HG03558 (cell line): ENCODE results near the gene EXOC1L.

Experiments
- ATAC-seq: cut with Tn5 transposase; IDR thresholded peaks from one replicate; pipeline ENCODE4 v1.9.1; 2021; ENCODE audit warnings: moderate number of reproducible peaks; ENCODE audit not compliant: unreplicated experiment; ENCODE audit errors: extremely low read depth

EXOC1L gene

DNA sequence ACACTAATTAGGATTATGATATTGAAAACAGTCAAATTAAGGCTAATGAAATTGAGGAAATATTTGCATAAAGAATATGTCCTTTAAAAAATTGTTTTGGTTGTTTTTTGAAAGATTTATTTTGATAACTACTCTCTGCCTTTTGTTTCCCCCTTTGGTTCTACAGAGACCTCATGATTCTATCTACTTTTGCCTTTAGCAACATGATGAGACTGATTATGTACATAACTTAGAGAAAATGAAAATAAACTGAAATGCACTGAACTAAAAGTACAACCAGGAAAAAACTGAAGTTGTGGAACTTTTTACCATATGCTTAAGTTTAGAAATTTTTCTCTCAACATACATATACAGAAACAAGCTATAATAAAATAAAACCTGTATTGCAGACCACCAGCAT lies 55.2 kb downstream of the EXOC1L start:
- ATAC-seq: no peak

DNA sequence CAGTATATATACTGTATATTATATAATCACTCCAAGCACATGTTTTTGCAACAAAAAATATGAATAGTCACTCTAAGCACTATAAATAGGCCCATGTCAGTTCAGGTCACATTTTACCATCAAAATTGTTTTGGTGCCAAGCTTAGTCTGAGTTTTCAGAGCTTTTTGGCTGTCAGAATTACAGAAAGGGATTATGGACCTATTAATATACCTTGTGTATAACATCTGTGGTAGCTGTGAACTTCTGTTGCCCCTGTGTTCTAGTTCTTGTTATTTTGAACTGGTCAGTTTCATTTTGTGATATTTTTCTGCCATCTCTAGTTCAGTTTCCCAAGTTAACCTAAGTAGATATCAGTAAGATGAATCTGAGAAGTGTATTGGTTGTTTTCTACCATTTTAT lies 56.8 kb downstream of the EXOC1L start:
- no peak for ATAC-seq

DNA sequence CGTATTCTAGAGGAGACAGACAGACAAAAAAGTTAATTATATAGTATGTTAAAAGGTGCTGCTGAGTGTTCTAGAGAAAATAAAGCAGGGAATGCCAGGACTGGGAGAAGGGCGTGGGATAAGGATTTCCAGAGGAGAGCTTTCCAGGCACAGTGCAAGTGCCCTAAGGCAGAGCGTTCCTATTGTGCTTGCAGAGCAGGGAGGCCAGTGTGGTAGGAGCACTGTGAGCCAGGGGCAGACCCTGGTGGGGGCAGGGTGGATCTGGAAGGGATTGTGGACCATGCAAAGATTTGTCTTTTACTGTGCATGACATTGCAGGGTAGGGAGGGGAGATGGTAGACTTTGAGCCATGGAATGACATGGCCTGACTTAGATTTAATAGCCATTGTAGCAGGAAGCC lies 59.6 kb downstream of the EXOC1L start:
- no peak for ATAC-seq

DNA sequence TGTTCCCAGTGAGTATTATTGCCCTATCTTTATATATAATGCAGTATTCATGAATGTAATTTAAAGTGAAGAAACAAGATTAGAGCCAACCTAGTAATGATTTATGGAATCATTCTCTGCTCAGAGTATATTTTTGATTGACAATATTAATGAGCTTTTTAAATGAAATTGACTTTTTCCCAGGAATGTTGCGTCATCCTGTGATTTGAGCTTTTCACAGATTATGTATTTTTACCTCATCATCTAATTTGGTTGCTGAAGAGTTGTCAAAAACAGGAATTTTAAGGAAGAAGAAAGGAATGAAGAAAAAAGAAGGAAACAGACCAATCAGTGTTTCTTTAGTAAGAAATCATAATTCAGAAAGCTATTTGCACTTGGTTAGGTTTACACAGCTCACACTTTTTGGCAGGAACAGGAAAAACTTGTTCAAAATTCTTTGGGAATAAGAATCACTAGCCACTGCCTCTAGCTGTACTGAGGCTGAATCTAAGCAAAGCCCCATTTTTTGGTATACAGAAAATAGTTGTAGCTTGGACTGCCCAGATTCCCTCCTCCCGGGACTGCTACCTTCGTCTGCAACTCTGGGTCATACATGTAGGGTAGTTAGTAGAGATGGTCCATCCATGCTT lies 61.2 kb downstream of the EXOC1L start:
- ATAC-seq: no peak

DNA sequence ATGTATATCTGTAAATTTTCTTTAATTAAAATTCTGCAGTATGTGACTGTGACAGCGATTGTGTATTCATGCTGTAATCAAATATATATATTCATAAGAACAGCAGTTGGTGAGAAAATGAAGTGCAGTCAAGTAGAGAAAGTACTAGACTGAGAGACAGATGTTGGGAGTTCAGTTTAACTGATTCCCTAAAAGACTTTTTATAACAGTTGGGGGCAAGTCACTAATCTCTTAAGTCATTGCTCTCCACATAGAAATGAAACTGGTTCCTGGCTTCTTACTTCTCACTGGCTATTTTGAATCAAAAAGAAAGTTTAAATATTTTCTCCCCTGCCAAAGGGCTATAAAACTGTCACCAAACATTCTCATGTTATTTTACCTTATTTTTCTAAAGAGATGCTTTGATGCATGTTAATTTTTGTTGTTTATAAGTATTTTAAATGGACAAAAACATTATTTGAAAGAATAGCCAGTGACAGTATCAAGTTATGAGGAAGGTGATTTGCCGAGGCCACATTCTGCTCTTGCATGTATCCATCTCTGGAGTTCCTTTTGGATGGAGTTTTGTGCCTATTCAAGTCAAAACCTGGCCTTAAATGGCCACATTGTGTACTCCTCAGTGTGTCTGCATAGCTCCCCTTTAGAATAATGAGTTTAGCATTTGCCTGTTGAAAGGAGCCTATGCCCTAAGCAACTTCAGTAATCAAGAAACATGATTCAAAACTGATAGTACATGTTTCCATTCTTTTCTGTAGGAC lies 64.7 kb downstream of the EXOC1L start:
- no peak for ATAC-seq

DNA sequence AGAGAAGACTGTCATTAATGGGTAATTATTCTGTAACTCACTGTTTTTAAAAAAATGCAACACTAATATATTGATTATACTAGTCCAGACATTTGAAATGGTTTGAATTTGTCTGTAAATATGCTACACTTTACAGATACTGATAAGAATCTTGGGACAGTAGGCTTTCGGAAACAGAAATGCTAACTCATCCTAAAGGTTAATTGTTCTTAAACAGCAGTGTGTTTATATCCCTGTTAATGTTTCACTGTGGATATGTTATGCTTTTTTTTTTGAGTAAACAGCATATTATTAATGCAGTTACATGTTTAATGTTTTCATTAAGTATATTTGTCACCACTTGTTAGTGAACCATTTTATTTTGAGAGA lies 65.2 kb downstream of the EXOC1L start:
- ATAC-seq: no peak
